Neuronal stem cell (in vitro differentiated cells): ENCODE data around the gene ARFGEF2.
A peak's percentile ranks its signal among the peaks of the same experiment; 100 is the strongest.

Experiments used
- DNase-seq: peaks from one replicate; pipeline ENCODE4 v3.0.0-alpha.2; 2013; ENCODE audit warnings: low spot score
- H2AFZ ChIP-seq: one replicate; pipeline ENCODE4 v1.6.1; 2013; ENCODE audit warnings: mild to moderate bottlenecking, low read length, inconsistent platforms
- H2AK5ac ChIP-seq: 2 replicates; pipeline ENCODE4 v1.6.1; 2013; ENCODE audit warnings: low read depth, mild to moderate bottlenecking, inconsistent platforms, low read length, moderate library complexity, mixed read lengths
- H2BK120ac ChIP-seq: 2 replicates; pipeline ENCODE4 v1.6.1; 2013; ENCODE audit warnings: low read depth, mild to moderate bottlenecking, inconsistent platforms, low read length, moderate library complexity, mixed read lengths
- H2BK12ac ChIP-seq: one replicate; pipeline ENCODE4 v1.6.1; 2013; ENCODE audit warnings: low read length, inconsistent platforms
- H2BK15ac ChIP-seq: 2 replicates; pipeline ENCODE4 v1.6.1; 2013; ENCODE audit warnings: mild to moderate bottlenecking, low read length, inconsistent platforms, mixed read lengths
- H2BK5ac ChIP-seq: one replicate; pipeline ENCODE4 v1.6.1; 2013; ENCODE audit warnings: inconsistent platforms, mild to moderate bottlenecking, low read length, moderate library complexity
- H3K14ac ChIP-seq: one replicate; pipeline ENCODE4 v1.6.1; 2013; ENCODE audit warnings: low read length, inconsistent platforms
- H3K18ac ChIP-seq: 2 replicates; pipeline ENCODE4 v1.6.1; 2013; ENCODE audit warnings: low read length, inconsistent platforms
- H3K23ac ChIP-seq: 2 replicates; pipeline ENCODE4 v1.6.1; 2013; ENCODE audit warnings: low read depth, mild to moderate bottlenecking, mixed read lengths, low read length, inconsistent platforms; ENCODE audit not compliant: poor library complexity
- H3K27ac ChIP-seq: replicated peaks from 3 replicates; pipeline ENCODE4 v1.5.1; 2013; ENCODE audit warnings: low read length, inconsistent platforms
- H3K27me3 ChIP-seq, 3 experiments: 2 replicates each; pipeline ENCODE4 v1.6.1; 2013; ENCODE audit warnings: low read length in 3 of 3, mild to moderate bottlenecking in 2 of 3, inconsistent platforms in 1 of 3, low read depth in 1 of 3, mixed read lengths in 1 of 3, moderate library complexity in 1 of 3; ENCODE audit not compliant: control insufficient read depth in 3 of 3, insufficient read depth in 3 of 3
- H3K36me3 ChIP-seq, 2 donors: replicated peaks in 1 of 2; 2 replicates each; pipeline ENCODE4 v1.6.1; 2013; ENCODE audit warnings: low read length in 2 of 2; ENCODE audit not compliant: control insufficient read depth in 2 of 2, insufficient read depth in 2 of 2
- H3K4ac ChIP-seq: 2 replicates; pipeline ENCODE4 v1.6.1; 2013; ENCODE audit warnings: inconsistent platforms, mild to moderate bottlenecking, low read length, moderate library complexity
- H3K4me1 ChIP-seq, 2 donors: 1 replicate in 1 of 2; 2 replicates in 1 of 2; pipeline ENCODE4 v1.6.1; 2013; ENCODE audit warnings: low read length in 2 of 2, low read depth in 1 of 2; ENCODE audit not compliant: control insufficient read depth in 2 of 2, insufficient read depth in 1 of 2
- H3K4me2 ChIP-seq: one replicate; pipeline ENCODE4 v1.6.1; 2013; ENCODE audit warnings: mild to moderate bottlenecking, low read length, inconsistent platforms; ENCODE audit not compliant: insufficient read depth, poor library complexity, severe bottlenecking
- H3K4me3 ChIP-seq, 2 donors: 2 replicates each; pipeline ENCODE4 v1.5.1; 2013; ENCODE audit warnings: low read length in 2 of 2, mild to moderate bottlenecking in 2 of 2, inconsistent platforms in 1 of 2, moderate library complexity in 1 of 2
- H3K79me1 ChIP-seq: one replicate; pipeline ENCODE4 v1.6.1; 2013; ENCODE audit warnings: low read depth, mild to moderate bottlenecking, inconsistent platforms, low read length, moderate library complexity
- H3K9ac ChIP-seq: one replicate; pipeline ENCODE4 v1.6.1; 2013; ENCODE audit warnings: mild to moderate bottlenecking, low read depth, low read length, inconsistent platforms; ENCODE audit not compliant: poor library complexity
- H3K9me3 ChIP-seq, 2 donors: replicated peaks in 1 of 2; 2 replicates each; pipeline versions ENCODE3 to v1.6.1; 2013; ENCODE audit warnings: low read length in 2 of 2, mild to moderate bottlenecking in 2 of 2, inconsistent platforms in 1 of 2, low read depth in 1 of 2, mixed read lengths in 1 of 2, moderate library complexity in 1 of 2; ENCODE audit not compliant: control insufficient read depth in 2 of 2, insufficient read depth in 1 of 2
- H4K8ac ChIP-seq: one replicate; pipeline ENCODE4 v1.6.1; 2013; ENCODE audit warnings: low read depth, mild to moderate bottlenecking, inconsistent platforms, low read length, moderate library complexity
- H4K91ac ChIP-seq: one replicate; pipeline ENCODE4 v1.6.1; 2013; ENCODE audit warnings: low read length, low read depth, mild to moderate bottlenecking, inconsistent platforms; ENCODE audit not compliant: poor library complexity
- WGBS, 2 donors: extraction: QIAGEN DNeasy Blood & Tissue Kit; methylation state at CpG; one replicate each; pipeline ENCODE4 v1.1.7; 2013; ENCODE audit warnings: missing lambda C conversion rate in 2 of 2, mixed read lengths in 1 of 2; ENCODE audit not compliant: insufficient read length in 2 of 2, insufficient replicate concordance in 1 of 2; ENCODE audit errors: extremely low coverage in 2 of 2; 5-methylcytosine and 5-hydroxymethylcytosine counted together

ARFGEF2 gene

GRCh38 chr20:48899881-48900280, 21.6 kb upstream of the ARFGEF2 start:
- Histone ChIP-seq H3K9me3 (no peaks in the 10 kb centered on the region), H2BK120ac (no peak overlapping the region), H3K18ac (no peak overlapping the region), H2AFZ (no peak overlapping the region), H4K8ac (no peak overlapping the region), H3K27ac (no peak overlapping the region), H4K91ac (no peak overlapping the region), H3K23ac (no peak overlapping the region), H3K4me2 (no peak overlapping the region), H3K27me3 (no peaks in the 10 kb centered on the region), H3K4me1 (peaks cover 5 to 6% of the 10 kb centered on the region in 2 donors), H3K79me1 (no peaks in the 10 kb centered on the region), H2AK5ac (no peak overlapping the region), H3K36me3 (no peaks in the 10 kb centered on the region), H2BK5ac (no peak overlapping the region), H3K4ac (no peak overlapping the region), H3K14ac (no peak overlapping the region), H2BK15ac (no peak overlapping the region), H3K9ac (no peak overlapping the region), H3K4me3 (no peak overlapping the region), H2BK12ac (no peak overlapping the region)
- no peak for DNase-seq

GRCh38 chr20:48901326-48901725, 20.2 kb upstream of the ARFGEF2 start:
- H2BK12ac ChIP-seq, result no peak overlapping the region
- no peak overlapping the region for H2AK5ac ChIP-seq

GRCh38 chr20:48903705-48904104, 17.8 kb upstream of the ARFGEF2 start:
- H3K4me1 ChIP-seq, result peaks cover 5 to 9% of the 10 kb centered on the region in 2 donors
- no peak overlapping the region for H3K9ac ChIP-seq
- H3K27ac ChIP-seq, result no peak overlapping the region
- H3K4ac ChIP-seq, result peak overlapping the region; percentile 61
- no peaks in the 10 kb centered on the region for H3K36me3 ChIP-seq
- H3K27me3 ChIP-seq, result no peaks in the 10 kb centered on the region
- H2BK12ac ChIP-seq, result no peak overlapping the region
- no peak overlapping the region for H2BK5ac ChIP-seq
- no peak for DNase-seq
- H2BK120ac ChIP-seq, result no peak overlapping the region
- no CpG with 5 or more reads among the region's 10 CpGs for WGBS, 2 donors
- no peak overlapping the region for H3K23ac ChIP-seq
- H3K9me3 ChIP-seq, result peaks cover under 1 to 2% of the 10 kb centered on the region in 2 donors
- no peak overlapping the region for H4K91ac ChIP-seq
- H2AK5ac ChIP-seq, result peak overlapping the region; percentile 92
- H3K14ac ChIP-seq, result no peak overlapping the region
- H2AFZ ChIP-seq, result no peak overlapping the region
- H2BK15ac ChIP-seq, result peak overlapping the region; percentile 17
- H3K4me3 ChIP-seq, result no peak overlapping the region
- no peak overlapping the region for H4K8ac ChIP-seq
- no peak overlapping the region for H3K18ac ChIP-seq
- H3K4me2 ChIP-seq, result no peak overlapping the region
- no peaks in the 10 kb centered on the region for H3K79me1 ChIP-seq

More at GRCh38 chr20:48901326-48901725, 20.2 kb upstream of the ARFGEF2 start:
- WGBS, 2 donors, result no CpG with 5 or more reads among the region's 4 CpGs
- no peak overlapping the region for H3K4me2 ChIP-seq
- no peaks in the 10 kb centered on the region for H3K36me3 ChIP-seq
- no peak overlapping the region for H3K4me3 ChIP-seq
- peaks cover 5 to 9% of the 10 kb centered on the region in 2 donors for H3K4me1 ChIP-seq
- DNase-seq, result no peak
- H3K18ac ChIP-seq, result no peak overlapping the region
- no peak overlapping the region for H3K4ac ChIP-seq
- no peaks in the 10 kb centered on the region for H3K79me1 ChIP-seq
- H3K27me3 ChIP-seq, result no peaks in the 10 kb centered on the region
- H4K91ac ChIP-seq, result no peak overlapping the region
- H2BK15ac ChIP-seq, result no peak overlapping the region
- H2BK5ac ChIP-seq, result no peak overlapping the region
- no peak overlapping the region for H2AFZ ChIP-seq
- H3K14ac ChIP-seq, result no peak overlapping the region
- no peak overlapping the region for H3K9ac ChIP-seq
- no peak overlapping the region for H3K27ac ChIP-seq
- H3K9me3 ChIP-seq, result no peaks in the 10 kb centered on the region
- no peak overlapping the region for H2BK120ac ChIP-seq
- H3K23ac ChIP-seq, result no peak overlapping the region
- H4K8ac ChIP-seq, result no peak overlapping the region

GRCh38 chr20:48904566-48905296, 16.8 kb upstream of the ARFGEF2 start:
- H3K4me2 ChIP-seq, result peak overlapping the region; percentile 42
- no peak overlapping the region for H2BK15ac ChIP-seq
- WGBS, 2 donors, result no CpG with 5 or more reads among the region's 11 CpGs
- H3K18ac ChIP-seq, result no peak overlapping the region
- H2BK12ac ChIP-seq, result no peak overlapping the region
- H4K8ac ChIP-seq, result no peak overlapping the region
- no peak overlapping the region for H2BK5ac ChIP-seq
- no peak overlapping the region for H3K9ac ChIP-seq
- H3K23ac ChIP-seq, result no peak overlapping the region
- H3K27me3 ChIP-seq, result no peaks in the 10 kb centered on the region
- peak; percentile 53 for DNase-seq
- H3K4me1 ChIP-seq, result peaks cover 5 to 9% of the 10 kb centered on the region in 2 donors
- H2BK120ac ChIP-seq, result no peak overlapping the region
- peaks cover 6 to 10% of the 10 kb centered on the region in 2 donors for H3K9me3 ChIP-seq
- H3K27ac ChIP-seq, result no peak overlapping the region
- H3K4me3 ChIP-seq, result peak overlapping the region in 1 of 2 donors; percentile 15
- H4K91ac ChIP-seq, result no peak overlapping the region
- no peaks in the 10 kb centered on the region for H3K79me1 ChIP-seq
- H3K14ac ChIP-seq, result no peak overlapping the region
- peak overlapping the region; percentile 89 for H2AFZ ChIP-seq
- H3K4ac ChIP-seq, result no peak overlapping the region
- no peak overlapping the region for H2AK5ac ChIP-seq
- no peaks in the 10 kb centered on the region for H3K36me3 ChIP-seq
